ENCODE results near the gene SERPING1.

The SERPING1 gene

DNA sequence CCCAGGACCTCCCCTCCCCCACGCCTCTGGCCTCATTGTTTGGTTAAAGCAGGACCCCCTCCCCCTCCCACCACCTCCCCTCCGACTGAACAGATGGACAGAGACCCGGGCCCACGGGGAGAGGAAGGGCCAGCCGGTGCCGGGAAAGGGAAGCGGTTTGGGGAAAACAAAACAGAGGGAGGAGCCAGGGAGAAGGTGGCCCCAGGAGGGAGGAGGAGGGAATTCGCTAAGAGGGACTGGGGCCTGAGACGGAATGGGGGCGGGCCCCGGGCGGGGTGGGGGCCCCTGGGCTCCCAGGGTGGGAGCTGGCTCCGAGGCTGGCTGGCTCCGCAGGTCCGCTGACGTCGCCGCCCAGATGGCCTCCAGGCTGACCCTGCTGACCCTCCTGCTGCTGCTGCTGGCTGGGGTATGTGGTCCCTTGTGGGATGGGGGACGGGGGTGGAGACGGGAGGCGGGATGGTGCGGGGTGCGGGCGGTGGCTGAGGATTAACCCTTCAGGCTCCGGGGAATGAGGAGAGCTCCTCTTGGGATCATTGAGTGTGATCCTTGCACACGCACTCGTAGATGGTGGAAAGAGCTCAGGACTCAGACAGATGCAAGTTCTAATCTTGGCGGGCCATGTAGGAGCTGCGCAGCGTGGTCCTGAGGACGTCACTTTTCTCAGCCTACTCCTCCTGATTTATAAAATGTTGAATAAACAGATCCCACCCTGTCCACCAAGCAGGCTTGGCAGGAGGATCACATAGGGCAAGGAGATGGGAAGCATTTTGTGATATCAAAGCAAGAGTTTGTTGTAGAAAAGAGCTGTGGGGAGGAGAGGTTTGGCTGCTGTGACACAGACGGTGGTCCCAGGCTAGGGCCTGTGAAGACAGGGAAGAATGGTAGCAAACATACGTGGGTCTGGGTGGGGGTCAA lies 688 bp downstream of the SERPING1 start:
- no peak for DNase-seq (ENCODE audit: low read depth in 2 of 2, low spot score in 1 of 2)

DNA sequence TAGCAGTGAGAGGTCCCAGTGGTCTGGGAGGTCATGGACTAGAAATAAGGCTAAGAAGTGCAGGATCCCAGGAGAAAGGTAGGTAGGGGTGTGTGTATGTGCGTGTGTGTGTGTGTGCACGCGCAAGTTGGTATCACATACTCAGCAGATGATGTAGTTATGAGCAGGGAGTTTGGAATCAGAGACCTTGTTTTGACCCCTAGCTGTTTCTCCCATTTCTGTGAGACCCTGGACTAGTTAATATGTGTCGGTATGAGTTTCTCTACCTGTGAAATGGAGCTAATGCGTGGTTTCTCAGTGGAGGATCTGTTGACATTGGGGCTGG lies 1.3 kb downstream of the SERPING1 start:
- no peak for DNase-seq (ENCODE audit: low read depth in 2 of 2, low spot score in 1 of 2)

DNA sequence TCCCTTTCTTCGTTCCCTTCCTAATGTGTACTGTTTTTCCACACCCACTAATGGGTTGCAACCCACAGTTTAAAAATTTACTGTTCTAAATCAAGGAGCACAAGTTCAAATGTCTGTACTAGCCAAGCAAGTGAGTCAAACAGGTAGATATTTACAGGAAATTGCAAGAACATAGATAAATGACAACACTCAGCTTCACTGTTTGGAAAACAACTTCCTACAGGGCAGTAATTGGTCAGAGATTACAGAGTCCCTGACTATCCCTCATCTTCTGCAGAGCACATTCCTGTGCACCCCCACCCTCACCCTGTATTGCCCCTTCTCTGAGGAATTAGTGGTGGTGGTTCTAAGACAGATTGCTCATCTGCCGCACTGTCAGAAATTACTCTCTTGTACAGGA lies 1.9 kb downstream of the SERPING1 start:
- DNase-seq (ENCODE audit: low read depth in 2 of 2, low spot score in 1 of 2) = no peak

DNA sequence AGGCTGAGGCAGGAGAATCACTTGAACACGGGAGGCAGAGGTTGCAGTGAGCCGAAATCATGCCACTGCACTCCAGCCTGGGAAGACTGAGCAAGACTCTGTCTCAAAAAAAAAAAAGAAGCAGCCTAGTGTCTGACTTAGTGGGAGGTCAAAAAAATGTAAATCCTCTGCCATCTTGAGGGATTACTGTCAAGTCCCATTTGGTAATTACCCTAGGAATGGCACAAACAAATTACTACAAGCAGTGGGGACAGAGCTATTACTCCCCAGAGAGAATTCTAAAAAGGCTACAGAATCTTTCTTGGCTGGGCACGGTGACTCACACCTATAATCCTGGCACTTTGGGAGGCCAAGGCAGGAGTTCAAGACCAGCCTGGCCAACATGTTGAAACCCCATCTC lies 3.8 kb downstream of the SERPING1 start:
- no peak for DNase-seq (ENCODE audit: low read depth in 2 of 2, low spot score in 1 of 2)

- DNase-seq (ENCODE audit: low read depth in 2 of 2, low spot score in 1 of 2) = no peak
Measured at GRCh38 chr11:57604296-57605027, 7.0 kb downstream of the SERPING1 start.

GRCh38 chr11:57605028-57605420 lies 7.5 kb downstream of the SERPING1 start:
- DNase-seq (ENCODE audit: low read depth in 2 of 2, low spot score in 1 of 2) = no peak

GRCh38 chr11:57610170-57610569 lies 12.7 kb downstream of the SERPING1 start:
- DNase-seq (ENCODE audit: low read depth in 2 of 2, low spot score in 1 of 2) = no peak

GRCh38 chr11:57614234-57614772 lies 16.8 kb downstream of the SERPING1 start:
- DNase-seq (ENCODE audit: low read depth in 2 of 2, low spot score in 1 of 2) = no peak

GRCh38 chr11:57615308-57615707 lies 17.8 kb downstream of the SERPING1 start:
- no peak for DNase-seq (ENCODE audit: low read depth in 2 of 2, low spot score in 1 of 2)

GRCh38 chr11:57616595-57616994 lies 19.1 kb downstream of the SERPING1 start:
- no peak for DNase-seq (ENCODE audit: low read depth in 2 of 2, low spot score in 1 of 2)

DNA sequence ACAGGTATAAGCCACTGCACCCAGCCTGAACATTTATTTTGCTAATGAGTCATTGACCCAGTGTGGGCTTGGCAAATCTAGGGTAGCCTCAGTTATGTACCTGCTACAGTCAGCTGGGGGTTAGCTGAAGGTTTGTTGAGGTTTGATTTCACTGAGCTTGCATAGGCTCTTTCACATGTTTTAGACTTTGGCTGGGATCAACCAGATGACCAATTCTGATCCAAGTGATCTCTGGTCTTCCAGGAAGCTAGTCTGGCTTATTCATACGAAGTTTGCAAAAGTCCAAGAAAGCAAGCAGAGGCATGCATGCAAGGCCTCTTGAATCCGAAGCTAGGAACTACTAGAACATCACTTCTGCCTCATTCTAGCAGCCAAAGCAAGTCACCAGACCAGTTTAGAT lies 21.0 kb downstream of the SERPING1 start:
- no peak for DNase-seq (ENCODE audit: low read depth in 2 of 2, low spot score in 1 of 2)

DNA sequence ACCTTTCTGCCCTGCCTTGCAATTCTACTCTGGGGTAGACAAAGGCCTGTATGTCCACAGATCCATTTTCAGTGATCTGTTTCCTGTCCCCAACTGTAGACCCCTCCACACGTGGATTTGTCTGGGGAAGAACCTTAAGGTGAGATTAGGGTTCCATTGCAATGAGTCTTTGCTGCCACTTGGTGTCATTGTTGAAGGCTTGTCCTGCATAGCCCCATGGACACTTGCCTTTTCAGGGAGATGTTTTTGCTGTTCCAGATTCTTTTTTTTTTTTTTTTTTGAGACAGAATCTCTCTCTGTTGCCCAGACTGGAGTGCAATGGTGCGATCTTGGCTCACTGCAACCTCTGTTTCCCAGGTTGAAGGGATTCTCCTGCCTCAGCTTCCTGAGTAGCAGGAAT lies 21.8 kb downstream of the SERPING1 start:
- no peak for DNase-seq (ENCODE audit: low read depth in 2 of 2, low spot score in 1 of 2)

GRCh38 chr11:57620467-57620866 lies 23.0 kb downstream of the SERPING1 start:
- DNase-seq (ENCODE audit: low read depth in 2 of 2, low spot score in 1 of 2) = no peak

DNA sequence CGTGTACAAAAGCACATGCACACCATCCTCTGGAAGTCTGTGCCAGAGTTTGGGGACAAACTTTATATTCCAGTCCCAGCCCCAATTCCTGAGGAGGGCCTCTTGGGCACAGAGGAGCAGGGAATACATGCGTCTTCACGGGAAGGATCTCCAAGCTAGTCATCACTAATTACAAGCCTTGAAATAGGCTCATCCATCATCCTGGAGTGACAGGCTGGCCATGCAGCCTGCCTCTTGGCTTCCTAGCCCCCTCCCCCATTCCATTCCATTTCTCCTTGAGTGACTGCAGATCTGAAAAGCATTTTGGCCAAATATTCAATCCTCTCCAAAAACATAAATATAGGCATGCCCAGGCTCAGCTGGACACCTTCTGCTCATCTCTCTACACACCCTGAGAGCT lies 24.8 kb downstream of the SERPING1 start:
- DNase-seq (ENCODE audit: low read depth in 2 of 2, low spot score in 1 of 2) = no peak

DNA sequence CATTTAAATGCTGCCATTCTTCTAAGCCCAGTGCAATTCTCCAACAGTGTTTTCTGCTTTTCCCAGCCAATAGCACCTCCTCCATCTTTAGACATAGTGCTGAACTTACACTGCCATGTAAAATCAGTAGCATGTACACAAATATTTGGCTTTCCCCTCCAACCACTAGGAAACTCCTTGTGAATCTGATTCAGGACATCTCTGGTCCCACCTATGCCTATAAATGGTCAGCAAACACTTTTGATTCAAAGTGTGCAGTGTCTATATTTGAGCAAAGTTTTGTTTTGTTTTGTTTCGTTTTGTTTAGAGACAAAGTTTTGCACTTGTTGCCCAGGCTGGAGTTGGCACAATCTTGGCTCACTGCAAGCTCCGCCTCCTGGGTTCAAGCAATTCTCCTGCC lies 27.4 kb downstream of the SERPING1 start:
- no peak for DNase-seq (ENCODE audit: low read depth in 2 of 2, low spot score in 1 of 2)

DNA sequence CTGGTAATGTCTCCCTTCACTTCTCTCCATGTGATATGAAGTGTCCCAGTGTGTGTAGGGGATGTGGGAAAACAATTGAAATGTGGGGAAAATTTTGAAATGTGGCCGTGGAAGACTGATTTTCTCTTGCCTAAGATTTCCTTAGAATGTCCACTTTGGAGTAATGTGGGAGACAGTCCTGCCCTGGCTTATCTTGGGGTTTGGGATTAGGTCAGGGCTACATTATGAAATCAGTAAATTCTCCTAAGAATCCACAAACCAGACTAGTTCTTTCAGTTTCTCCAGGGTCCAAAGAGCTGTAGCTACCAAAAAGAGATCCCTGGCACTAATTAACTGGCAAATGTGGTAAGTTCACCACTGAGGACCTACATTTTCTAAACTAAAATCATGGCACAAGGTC lies 29.4 kb downstream of the SERPING1 start:
- DNase-seq (ENCODE audit: low read depth in 2 of 2, low spot score in 1 of 2) = no peak

DNA sequence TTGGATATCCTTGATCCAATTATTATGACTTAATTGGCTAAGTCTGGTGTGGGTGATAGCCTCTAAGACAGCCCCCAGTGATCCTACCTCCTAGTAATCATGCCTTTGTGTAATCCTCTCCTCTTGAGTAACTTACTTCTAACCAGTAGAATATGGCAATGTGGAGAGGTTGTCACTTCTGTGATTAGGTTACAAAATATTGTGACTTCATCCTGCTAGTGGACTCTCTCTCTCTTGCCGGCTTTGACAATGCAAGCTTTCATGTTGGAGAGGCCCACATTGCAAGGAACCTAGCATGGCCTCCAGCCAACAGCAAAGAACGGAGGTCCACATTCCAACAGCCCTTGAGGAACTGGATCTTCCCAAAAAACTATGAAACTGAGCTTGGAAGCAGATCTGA lies 32.7 kb downstream of the SERPING1 start:
- DNase-seq (ENCODE audit: low read depth in 2 of 2, low spot score in 1 of 2) = no peak

- no peak for DNase-seq (ENCODE audit: low read depth in 2 of 2, low spot score in 1 of 2)
Measured at GRCh38 chr11:57632116-57632515, 34.6 kb downstream of the SERPING1 start.

DNA sequence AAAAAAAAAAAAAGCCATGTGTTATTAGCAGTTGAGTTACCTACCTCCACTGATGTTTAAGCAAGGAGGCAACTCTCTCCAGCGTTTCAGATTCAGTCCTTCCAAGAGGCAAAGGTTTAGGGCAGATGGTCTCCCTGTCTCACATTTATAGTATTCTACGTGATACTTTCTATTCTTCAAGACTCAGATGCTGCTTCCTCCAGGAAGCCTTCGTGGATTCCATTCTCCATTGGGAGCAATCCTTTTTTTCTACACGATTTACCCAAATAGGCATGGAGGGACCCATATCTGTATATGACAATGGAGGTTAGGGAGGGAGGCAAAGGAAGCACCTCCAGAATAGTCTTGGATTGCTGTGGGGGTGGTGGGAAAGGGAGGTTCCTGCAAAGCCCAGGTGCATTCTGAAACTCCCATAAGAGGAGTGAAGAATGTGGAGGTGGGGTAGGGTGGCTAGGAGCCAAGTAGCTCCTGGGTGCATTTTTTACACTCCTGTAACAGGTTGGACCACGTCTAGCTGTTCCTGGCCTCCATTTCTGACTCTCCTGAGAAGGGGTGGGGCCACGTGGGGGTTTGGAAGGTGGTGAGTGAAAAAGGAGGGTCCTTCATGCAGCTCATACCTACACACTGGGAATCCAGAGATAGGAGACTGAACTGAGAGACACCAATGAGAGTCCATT lies 36.0 kb downstream of the SERPING1 start:
- no peak for DNase-seq (ENCODE audit: low read depth in 2 of 2, low spot score in 1 of 2)

- no peak for DNase-seq (ENCODE audit: low read depth in 2 of 2, low spot score in 1 of 2)
Measured at GRCh38 chr11:57634311-57634710, 36.8 kb downstream of the SERPING1 start.

- no peak for DNase-seq (ENCODE audit: low read depth in 2 of 2, low spot score in 1 of 2)
Measured at GRCh38 chr11:57635246-57635645, 37.8 kb downstream of the SERPING1 start.

DNA sequence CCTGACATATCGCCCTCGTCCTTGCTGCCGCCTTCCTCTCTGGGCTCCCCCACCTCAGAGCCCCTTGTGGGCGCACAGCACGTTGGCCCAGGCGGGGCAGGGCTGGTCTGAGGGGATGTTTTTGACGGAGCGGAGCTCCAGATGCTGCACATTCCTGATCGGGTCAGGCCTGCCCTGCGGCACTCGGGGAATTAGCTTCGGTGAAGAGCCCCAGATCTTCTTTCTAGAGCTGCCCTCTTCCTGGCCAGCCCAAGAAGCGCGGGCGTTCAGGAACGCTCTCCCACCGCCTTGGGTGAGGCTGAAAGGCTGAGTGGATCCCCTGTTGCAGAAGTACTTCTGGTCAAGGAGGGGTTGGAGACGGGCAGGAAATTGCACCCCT lies 40.1 kb downstream of the SERPING1 start:
- no peak for DNase-seq (ENCODE audit: low read depth in 2 of 2, low spot score in 1 of 2)
